H1 (cell line): ENCODE data around the gene EPX. TPM values are rescaled to one million over a fixed set of nuclear protein-coding genes. Genes with fewer than 3 reads are reported as not detected.

Experiments used
- BACH1 ChIP-seq: IDR thresholded peaks from 2 replicates; pipeline ENCODE4 v1.6.1; 2012; ENCODE audit warnings: low read length, improper control_type of control experiment
- NRF1 ChIP-seq: IDR thresholded peaks from 2 replicates; pipeline ENCODE4 v1.6.1; 2011; ENCODE audit warnings: mild to moderate bottlenecking, low read depth, low read length, improper control_type of control experiment
- RAD21 ChIP-seq, 2 experiments: IDR thresholded peaks in 1 of 2; conservative IDR thresholded peaks in 1 of 2; 2 replicates each; pipeline ENCODE4 v1.6.1; 2011; ENCODE audit warnings: low read depth in 2 of 2, low read length in 2 of 2, improper control_type of control experiment in 1 of 2, inconsistent platforms in 1 of 2, mild to moderate bottlenecking in 1 of 2, moderate library complexity in 1 of 2
- RXRA ChIP-seq: IDR thresholded peaks from 2 replicates; pipeline ENCODE4 v1.6.1; 2011; ENCODE audit warnings: low read depth, mild to moderate bottlenecking, low read length, moderate library complexity; ENCODE audit not compliant: insufficient read depth
- SAP30 ChIP-seq: fragments of 300-600 bp; sonication (generic); IDR thresholded peaks from 2 replicates; pipeline ENCODE4 v1.7.1; 2012; ENCODE audit warnings: low read length, moderate library complexity, mild to moderate bottlenecking, inconsistent platforms; ENCODE audit not compliant: insufficient read depth, insufficient replicate concordance
- USF2 ChIP-seq: IDR thresholded peaks from 2 replicates; pipeline ENCODE4 v1.6.1; 2011; ENCODE audit warnings: low read length, improper control_type of control experiment
- polyA plus RNA-seq, 7 experiments: library from polyadenylated mRNA; depleted of rRNA in 3 of 7; stranded (reverse) in 5 of 7; unstranded in 2 of 7; fragments of >200 nt in 5 of 7; fragments of 200-250 nt in 2 of 7; gene quantifications; 1 replicate in 5 of 7; 2 replicates in 1 of 7; 4 replicates in 1 of 7; pipeline versions ENCODE4 v1.2.1 to v1.2.3, GENCODE V29; 2011 to 2013; ENCODE audit warnings: missing spikeins in 2 of 7, mixed read lengths in 2 of 7
- total RNA-seq: library from RNA; stranded (reverse); fragmentation: NEBNext Ultra II Directional; extraction: Animal tissue kit (Norgen Biotek cat#: 25700); gene quantifications from 2 replicates; pipeline ENCODE4 v1.2.1, GENCODE V29; 2021

Gene EPX
- total and polyA plus RNA-seq, 2 of the 8 experiments (the other 6 are each of a cell fraction or from before 2014, with no cell fraction given) = not detected

GRCh38 chr17:58187063-58187462, 5.5 kb upstream of the EPX start (continued):
- TF ChIP-seq USF2 (no peak), RAD21 (IDR thresholded peaks at IDR 0.05 in 1 of 2, conservative IDR thresholded peaks at IDR 0.05 in 1 of 2; ENCODE audit: low read depth in 2 of 2, low read length in 2 of 2) (no peak), BACH1 (no peak), SAP30 (no peak), RXRA (no peak), NRF1 (no peak)
